ENCODE data around the gene OSBPL3.

DNA sequence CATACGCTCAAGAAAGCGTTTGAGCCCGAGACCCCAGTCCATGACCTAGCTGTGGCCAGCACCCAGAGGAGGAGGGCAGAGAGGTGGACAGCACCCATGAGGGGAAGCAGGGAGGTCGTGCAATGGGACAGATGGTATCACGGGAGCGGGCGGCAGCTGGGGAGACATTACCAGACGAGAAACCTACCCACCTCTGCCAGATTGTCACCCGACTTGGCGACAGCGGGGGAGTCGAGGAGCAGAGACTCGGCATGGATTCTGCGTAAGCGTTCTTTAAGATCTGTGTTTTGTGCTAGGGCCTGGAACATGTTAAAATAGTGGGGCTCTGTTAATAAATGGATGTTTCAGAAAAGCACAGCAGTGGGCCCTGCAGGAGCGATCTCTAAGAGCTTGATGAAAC is 131.1 kb downstream of the OSBPL3 start:
- TF ChIP-seq, protein P1, sequence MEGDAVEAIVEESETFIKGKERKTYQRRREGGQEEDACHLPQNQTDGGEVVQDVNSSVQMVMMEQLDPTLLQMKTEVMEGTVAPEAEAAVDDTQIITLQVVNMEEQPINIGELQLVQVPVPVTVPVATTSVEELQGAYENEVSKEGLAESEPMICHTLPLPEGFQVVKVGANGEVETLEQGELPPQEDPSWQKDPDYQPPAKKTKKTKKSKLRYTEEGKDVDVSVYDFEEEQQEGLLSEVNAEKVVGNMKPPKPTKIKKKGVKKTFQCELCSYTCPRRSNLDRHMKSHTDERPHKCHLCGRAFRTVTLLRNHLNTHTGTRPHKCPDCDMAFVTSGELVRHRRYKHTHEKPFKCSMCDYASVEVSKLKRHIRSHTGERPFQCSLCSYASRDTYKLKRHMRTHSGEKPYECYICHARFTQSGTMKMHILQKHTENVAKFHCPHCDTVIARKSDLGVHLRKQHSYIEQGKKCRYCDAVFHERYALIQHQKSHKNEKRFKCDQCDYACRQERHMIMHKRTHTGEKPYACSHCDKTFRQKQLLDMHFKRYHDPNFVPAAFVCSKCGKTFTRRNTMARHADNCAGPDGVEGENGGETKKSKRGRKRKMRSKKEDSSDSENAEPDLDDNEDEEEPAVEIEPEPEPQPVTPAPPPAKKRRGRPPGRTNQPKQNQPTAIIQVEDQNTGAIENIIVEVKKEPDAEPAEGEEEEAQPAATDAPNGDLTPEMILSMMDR (IDR thresholded peaks at IDR 0.05; ENCODE audit: extremely low read depth in 1 of 2, insufficient read depth in 1 of 2, low read depth in 1 of 2, low read length in 2 of 2), result no peak
- no peak for TF ChIP-seq POLR2AphosphoS5 (IDR thresholded peaks at IDR 0.05; ENCODE audit: insufficient read depth, low read depth, low read length)

All from endothelial cell of umbilical vein (primary cell).